Stimulated activated naive B cell treated with anti-CD40 and anti-IgM and Interleukin-4, amounts not matched to agents 10 μg/mL and 1 μg/mL and 100 μg/mL, for 72 hours (primary cell): ENCODE data around the gene EFCAB9.
A peak's percentile ranks its signal among the peaks of the same experiment; 100 is the strongest.
"Not testable (repeated sequence)": the region's sequence is repeated elsewhere in the genome, so short reads cannot be mapped to it uniquely, and the experiment has no call there.

Experiments used
- ATAC-seq, 2 donors: fragments of 150-1000 bp; cut with Tn5 transposase; replicated peaks; 2 replicates each; pipeline ENCODE4 v1.10.0; 2021; ENCODE audit warnings: moderate library complexity in 1 of 2
- DNase-seq: peaks from one replicate; pipeline ENCODE4 v3.0.0; 2021
- H3K27ac Mint-ChIP-seq: one replicate; pipeline ENCODE4 v1.8.0; 2022; ENCODE audit warnings: mild to moderate bottlenecking, mixed read lengths
- H3K27me3 Mint-ChIP-seq, 2 donors: one replicate each; pipeline ENCODE4 v1.8.0; 2022; ENCODE audit warnings: mixed read lengths in 2 of 2
- H3K36me3 Mint-ChIP-seq, 2 donors: one replicate each; pipeline ENCODE4 v1.8.0; 2022; ENCODE audit warnings: mixed read lengths in 2 of 2, mild to moderate bottlenecking in 1 of 2
- H3K4me1 Mint-ChIP-seq, 2 donors: one replicate each; pipeline ENCODE4 v1.8.0; 2022; ENCODE audit warnings: mixed read lengths in 2 of 2, mild to moderate bottlenecking in 1 of 2
- H3K4me3 Mint-ChIP-seq, 2 donors: one replicate each; pipeline ENCODE4 v1.8.0; 2022; ENCODE audit warnings: mild to moderate bottlenecking in 2 of 2, mixed read lengths in 2 of 2, moderate library complexity in 1 of 2
- H3K9me3 Mint-ChIP-seq, 2 donors: one replicate each; pipeline ENCODE4 v1.8.0; 2022; ENCODE audit warnings: mixed read lengths in 2 of 2, mild to moderate bottlenecking in 1 of 2

EFCAB9 gene

GRCh38 chr5:172193872-172194271 is at the start of gene EFCAB9:
TSS of gene EFCAB9 (plus strand) at chr5:172194172. CDS start at chr5:172194173, 1 bp downstream.
- Mint-ChIP-seq H3K4me1 (peaks cover 3 to 7% of the 10 kb centered on the region in 2 donors), H3K36me3 (no peaks in the 10 kb centered on the region), H3K9me3 (no peaks in the 10 kb centered on the region), H3K27ac (no peak within 1 kb of the TSS), H3K27me3 (no peaks in the 10 kb centered on the region), H3K4me3 (no peak within 1 kb of the TSS)
- DNase-seq, result no peak
- no peak for ATAC-seq

- ATAC-seq, result peak; percentile 76 to 86
- H3K4me3 Mint-ChIP-seq, result peak overlapping the region; percentile 6 to 52
- peak; percentile 15 for DNase-seq
- H3K4me1 Mint-ChIP-seq, result peaks cover 56 to 88% of the 10 kb centered on the region in 2 donors
- H3K36me3 Mint-ChIP-seq, result peaks cover 46 to 49% of the 10 kb centered on the region in 2 donors
- H3K9me3 Mint-ChIP-seq, result no peaks in the 10 kb centered on the region
- peak overlapping the region; percentile 86 for H3K27ac Mint-ChIP-seq
- H3K27me3 Mint-ChIP-seq, result no peaks in the 10 kb centered on the region
Measured at GRCh38 chr5:172144291-172144815, 49.6 kb upstream of the EFCAB9 start.

- no peak for ATAC-seq
- no peaks in the 10 kb centered on the region for H3K27me3 Mint-ChIP-seq
- H3K27ac Mint-ChIP-seq, result peak overlapping the region; percentile 86
- H3K36me3 Mint-ChIP-seq, result peaks cover 43 to 44% of the 10 kb centered on the region in 2 donors
- DNase-seq, result no peak
- no peaks in the 10 kb centered on the region for H3K9me3 Mint-ChIP-seq
- no peak overlapping the region for H3K4me3 Mint-ChIP-seq
- peaks cover 50 to 81% of the 10 kb centered on the region in 2 donors for H3K4me1 Mint-ChIP-seq
Measured at GRCh38 chr5:172144931-172145869, 48.8 kb upstream of the EFCAB9 start.

GRCh38 chr5:172145870-172146747 is 47.9 kb upstream of the EFCAB9 start:
- Mint-ChIP-seq H3K27ac (peak overlapping the region; percentile 90), H3K36me3 (peaks cover 45 to 47% of the 10 kb centered on the region in 2 donors), H3K4me3 (no peak overlapping the region), H3K4me1 (peaks cover 54 to 81% of the 10 kb centered on the region in 2 donors), H3K9me3 (no peaks in the 10 kb centered on the region), H3K27me3 (no peaks in the 10 kb centered on the region)
- ATAC-seq (no peak), DNase-seq (no peak)

GRCh38 chr5:172146748-172147092 is 47.3 kb upstream of the EFCAB9 start:
- ATAC-seq (no peak), DNase-seq (no peak)
- Mint-ChIP-seq H3K27me3 (no peaks in the 10 kb centered on the region), H3K27ac (peak overlapping the region; percentile 90), H3K36me3 (peaks cover 47 to 52% of the 10 kb centered on the region in 2 donors), H3K4me1 (peaks cover 57 to 82% of the 10 kb centered on the region in 2 donors), H3K4me3 (no peak overlapping the region), H3K9me3 (no peaks in the 10 kb centered on the region)

GRCh38 chr5:172147857-172148256 is 46.1 kb upstream of the EFCAB9 start:
- H3K27me3 Mint-ChIP-seq, result no peaks in the 10 kb centered on the region
- peaks cover 54 to 63% of the 10 kb centered on the region in 2 donors for H3K36me3 Mint-ChIP-seq
- peak overlapping the region; percentile 71 for H3K27ac Mint-ChIP-seq
- H3K4me3 Mint-ChIP-seq, result no peak overlapping the region
- no peaks in the 10 kb centered on the region for H3K9me3 Mint-ChIP-seq
- DNase-seq (no peak), ATAC-seq (no peak)
- H3K4me1 Mint-ChIP-seq, result peaks cover 58 to 80% of the 10 kb centered on the region in 2 donors

- Mint-ChIP-seq H3K9me3 (no peaks in the 10 kb centered on the region), H3K27me3 (no peaks in the 10 kb centered on the region), H3K4me3 (no peak overlapping the region), H3K27ac (peak overlapping the region; percentile 20), H3K36me3 (peaks cover 60 to 68% of the 10 kb centered on the region in 2 donors), H3K4me1 (peaks cover 58 to 77% of the 10 kb centered on the region in 2 donors)
- DNase-seq (no peak), ATAC-seq (no peak)
Measured at GRCh38 chr5:172148381-172148780, 45.6 kb upstream of the EFCAB9 start.

GRCh38 chr5:172149073-172149472 is 44.9 kb upstream of the EFCAB9 start:
- H3K27ac Mint-ChIP-seq, result peak overlapping the region; percentile 31
- ATAC-seq, result no peak
- no peaks in the 10 kb centered on the region for H3K27me3 Mint-ChIP-seq
- H3K36me3 Mint-ChIP-seq, result peaks cover 66 to 74% of the 10 kb centered on the region in 2 donors
- no peak overlapping the region for H3K4me3 Mint-ChIP-seq
- H3K4me1 Mint-ChIP-seq, result peaks cover 60 to 77% of the 10 kb centered on the region in 2 donors
- H3K9me3 Mint-ChIP-seq, result no peaks in the 10 kb centered on the region
- no peak for DNase-seq

- DNase-seq, H3K9me3 Mint-ChIP-seq, ATAC-seq, H3K27me3 Mint-ChIP-seq, H3K27ac Mint-ChIP-seq, H3K4me3 Mint-ChIP-seq: not testable (repeated sequence)
- peaks cover 66 to 74% of the 10 kb centered on the region in 2 donors for H3K36me3 Mint-ChIP-seq
- H3K4me1 Mint-ChIP-seq, result peaks cover 60 to 77% of the 10 kb centered on the region in 2 donors
Measured at GRCh38 chr5:172149481-172149880, 44.5 kb upstream of the EFCAB9 start.

GRCh38 chr5:172150514-172151425 is 43.2 kb upstream of the EFCAB9 start:
- Mint-ChIP-seq H3K27ac (peak overlapping the region; percentile 94), H3K4me1 (peaks cover 57 to 77% of the 10 kb centered on the region in 2 donors), H3K4me3 (peak overlapping the region; percentile 67 to 68), H3K27me3 (no peaks in the 10 kb centered on the region), H3K9me3 (no peaks in the 10 kb centered on the region), H3K36me3 (peaks cover 64 to 77% of the 10 kb centered on the region in 2 donors)
- peak; percentile 79 to 82 for ATAC-seq
- DNase-seq, result peak; percentile 31

- Mint-ChIP-seq H3K27me3 (no peaks in the 10 kb centered on the region), H3K27ac (peak overlapping the region; percentile 94), H3K36me3 (peaks cover 64 to 76% of the 10 kb centered on the region in 2 donors), H3K9me3 (no peaks in the 10 kb centered on the region), H3K4me1 (peaks cover 60 to 77% of the 10 kb centered on the region in 2 donors), H3K4me3 (peak overlapping the region; percentile 34 to 68)
- DNase-seq (no peak), ATAC-seq (no peak)
Measured at GRCh38 chr5:172151661-172152210, 42.2 kb upstream of the EFCAB9 start.

GRCh38 chr5:172153695-172154094 is 40.3 kb upstream of the EFCAB9 start:
- Mint-ChIP-seq H3K9me3 (no peaks in the 10 kb centered on the region), H3K36me3 (peaks cover 66 to 75% of the 10 kb centered on the region in 2 donors), H3K27me3 (no peaks in the 10 kb centered on the region), H3K4me3 (no peak overlapping the region), H3K27ac (peak overlapping the region; percentile 25), H3K4me1 (peaks cover 56 to 71% of the 10 kb centered on the region in 2 donors)
- no peak for DNase-seq
- ATAC-seq, result no peak

GRCh38 chr5:172155101-172155500 is 38.9 kb upstream of the EFCAB9 start:
- Mint-ChIP-seq H3K4me1 (peaks cover 64 to 82% of the 10 kb centered on the region in 2 donors), H3K36me3 (peaks cover 69 to 78% of the 10 kb centered on the region in 2 donors), H3K4me3 (peak overlapping the region in 1 of 2 donors; percentile 30), H3K27ac (peak overlapping the region; percentile 53)
- not testable (repeated sequence) for H3K27me3 Mint-ChIP-seq, H3K9me3 Mint-ChIP-seq, DNase-seq
- peak; percentile 5 to 20 for ATAC-seq
